T47D (cell line): ENCODE data around the gene DDX46.

Experiments used
- DNase-seq, 2 experiments: peaks; one replicate each; pipeline versions ENCODE4 v3.0.0 to v3.0.0-alpha.2; 2011 to 2012; ENCODE audit warnings: low read depth in 1 of 2, low spot score in 1 of 2
- JUND ChIP-seq: IDR thresholded peaks from 2 replicates; pipeline ENCODE4 v1.6.1; 2012; ENCODE audit warnings: low read depth
- in situ Hi-C: cut with HindIII; loops from 2 replicates; pipeline ENCODE4 v1.10.0; 2016; ENCODE audit warnings: low sequenced_read_pairs, low pct_unique_long_range_greater_than_20kb

The DDX46 gene

DNA sequence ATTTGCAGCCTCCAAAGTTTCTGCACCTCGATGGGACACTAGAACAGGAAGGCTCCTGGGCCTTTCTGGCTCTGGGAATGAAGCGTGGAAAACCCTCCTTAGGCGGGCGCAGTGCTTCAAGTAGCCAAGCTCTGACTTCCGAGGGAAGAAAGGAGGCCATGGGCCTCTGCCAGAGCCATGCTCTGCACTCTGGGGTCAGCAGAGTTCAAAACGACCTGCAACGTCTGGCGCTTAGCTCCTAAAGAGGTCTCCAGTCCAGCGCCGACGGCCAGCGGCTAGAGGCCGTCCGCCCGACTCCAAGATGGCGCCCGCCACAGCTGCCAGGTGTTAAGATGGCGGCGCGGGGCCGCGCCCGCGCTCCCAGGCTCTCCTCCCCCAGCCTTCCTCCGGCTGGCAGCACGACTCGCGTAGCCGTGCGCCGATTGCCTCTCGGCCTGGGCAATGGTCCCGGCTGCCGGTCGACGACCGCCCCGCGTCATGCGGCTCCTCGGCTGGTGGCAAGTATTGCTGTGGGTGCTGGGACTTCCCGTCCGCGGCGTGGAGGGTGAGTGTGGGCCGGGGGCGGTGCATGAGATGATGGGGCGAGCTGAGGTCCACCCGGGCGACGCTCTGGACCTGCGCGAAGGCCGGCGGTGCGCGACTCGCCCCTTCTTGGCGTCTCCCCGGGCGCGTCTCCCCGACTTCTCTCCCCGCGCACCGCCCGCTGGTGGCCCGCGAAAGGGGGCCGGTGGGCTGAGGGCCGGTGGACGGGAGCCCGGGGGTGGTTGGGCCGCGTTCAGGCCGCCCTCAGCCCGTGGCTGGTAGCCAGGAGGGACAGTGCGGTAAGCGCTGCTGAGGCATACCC is 115.6 kb downstream of the DDX46 start, which contains the start of gene TXNDC15:
TSS of gene TXNDC15 (plus strand) at position 385 of the 844 bp plus-strand sequence. CDS start at position 442, 57 bp downstream.
- DNase-seq = peak; percentile 76 to 85
- TF ChIP-seq JUND = no peak
- in situ Hi-C loops = no loop called here

DNA sequence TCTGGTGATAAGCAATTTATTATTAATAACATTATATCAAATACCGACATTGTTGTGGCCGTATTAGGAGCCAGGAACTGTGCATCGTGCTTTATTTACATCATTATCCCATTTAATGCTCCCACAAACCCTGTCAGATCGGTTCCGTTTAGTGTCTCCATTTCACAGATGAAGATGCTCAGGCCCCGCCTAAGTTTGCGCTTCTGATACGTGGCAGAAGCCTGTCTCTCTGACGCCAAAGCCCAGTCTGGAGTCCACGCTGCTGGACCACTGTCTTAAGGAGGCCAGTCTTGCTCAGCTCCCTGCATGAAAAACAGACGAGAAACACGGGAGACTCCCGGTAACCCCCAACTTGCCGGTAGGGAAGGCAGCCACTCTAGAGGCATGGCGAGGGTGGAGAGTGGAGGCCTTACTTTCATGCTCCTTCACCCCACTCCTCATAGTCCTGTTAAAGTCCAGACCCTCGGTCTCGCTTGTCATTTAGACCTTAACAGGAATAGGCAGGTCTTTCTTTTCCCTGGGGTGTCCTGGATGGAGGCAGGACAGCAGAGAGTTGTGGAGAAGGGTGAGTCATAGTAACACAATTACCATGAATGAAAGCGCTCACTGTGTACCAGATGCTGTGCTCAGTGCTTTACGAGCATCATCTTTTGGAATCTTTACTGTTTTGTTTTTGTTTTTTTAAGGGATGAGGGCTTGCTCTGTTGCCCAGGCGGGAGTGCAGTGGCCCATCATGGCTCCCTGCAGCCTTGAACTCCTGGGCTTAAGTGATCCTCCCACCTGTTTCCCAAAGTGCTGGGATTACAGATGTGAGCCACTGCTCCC is 116.5 kb downstream of the DDX46 start:
- in situ Hi-C loops = no loop called here
- DNase-seq = peak in 1 of 2 experiments; percentile 49
- no peak for TF ChIP-seq JUND

- TF ChIP-seq JUND = no peak
- no peak for DNase-seq
- in situ Hi-C loops = no loop called here
These were observed 118.6 kb downstream of the DDX46 start for GRCh38 chr5:134877159-134877558.

DNA sequence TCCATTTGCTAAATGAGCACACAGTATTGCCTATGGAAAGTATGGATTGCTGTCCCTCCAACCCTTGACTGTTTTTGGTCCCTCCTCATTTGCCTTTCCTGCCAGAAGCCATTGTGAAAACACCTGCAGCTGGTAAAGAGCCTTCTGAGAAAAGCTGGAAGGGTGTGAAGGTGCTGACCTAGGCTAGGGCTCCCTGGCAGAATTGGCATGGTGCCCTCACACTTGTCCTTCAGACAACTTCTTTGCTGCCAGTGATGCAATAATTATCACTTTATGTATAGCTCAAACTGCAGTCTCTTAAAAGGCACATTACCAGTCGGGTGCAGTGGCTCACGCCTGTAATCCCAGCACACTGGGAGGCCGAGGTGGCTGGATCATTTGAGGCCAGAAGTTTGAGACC is 119.8 kb downstream of the DDX46 start:
- in situ Hi-C loops = no loop called here
- TF ChIP-seq JUND = no peak
- DNase-seq = no peak

GRCh38 chr5:134879456-134879855 is 120.9 kb downstream of the DDX46 start:
- TF ChIP-seq JUND = no peak
- DNase-seq = no peak
- in situ Hi-C loops = no loop called here
